Activated CD4-positive, alpha-beta T cell treated with anti-CD3 and anti-CD28 coated beads, Interleukin-2, Interleukin-4, amounts not matched to agents 100 ng/mL and 50 ng/mL, durations not matched to agents 16 hours and 8 hours (primary cell): ENCODE results near the gene FARP1.

Source experiments
- DNase-seq: peaks from one replicate; pipeline ENCODE4 v3.0.0-alpha.2; 2020; ENCODE audit warnings: low spot score

The FARP1 gene, protein sequence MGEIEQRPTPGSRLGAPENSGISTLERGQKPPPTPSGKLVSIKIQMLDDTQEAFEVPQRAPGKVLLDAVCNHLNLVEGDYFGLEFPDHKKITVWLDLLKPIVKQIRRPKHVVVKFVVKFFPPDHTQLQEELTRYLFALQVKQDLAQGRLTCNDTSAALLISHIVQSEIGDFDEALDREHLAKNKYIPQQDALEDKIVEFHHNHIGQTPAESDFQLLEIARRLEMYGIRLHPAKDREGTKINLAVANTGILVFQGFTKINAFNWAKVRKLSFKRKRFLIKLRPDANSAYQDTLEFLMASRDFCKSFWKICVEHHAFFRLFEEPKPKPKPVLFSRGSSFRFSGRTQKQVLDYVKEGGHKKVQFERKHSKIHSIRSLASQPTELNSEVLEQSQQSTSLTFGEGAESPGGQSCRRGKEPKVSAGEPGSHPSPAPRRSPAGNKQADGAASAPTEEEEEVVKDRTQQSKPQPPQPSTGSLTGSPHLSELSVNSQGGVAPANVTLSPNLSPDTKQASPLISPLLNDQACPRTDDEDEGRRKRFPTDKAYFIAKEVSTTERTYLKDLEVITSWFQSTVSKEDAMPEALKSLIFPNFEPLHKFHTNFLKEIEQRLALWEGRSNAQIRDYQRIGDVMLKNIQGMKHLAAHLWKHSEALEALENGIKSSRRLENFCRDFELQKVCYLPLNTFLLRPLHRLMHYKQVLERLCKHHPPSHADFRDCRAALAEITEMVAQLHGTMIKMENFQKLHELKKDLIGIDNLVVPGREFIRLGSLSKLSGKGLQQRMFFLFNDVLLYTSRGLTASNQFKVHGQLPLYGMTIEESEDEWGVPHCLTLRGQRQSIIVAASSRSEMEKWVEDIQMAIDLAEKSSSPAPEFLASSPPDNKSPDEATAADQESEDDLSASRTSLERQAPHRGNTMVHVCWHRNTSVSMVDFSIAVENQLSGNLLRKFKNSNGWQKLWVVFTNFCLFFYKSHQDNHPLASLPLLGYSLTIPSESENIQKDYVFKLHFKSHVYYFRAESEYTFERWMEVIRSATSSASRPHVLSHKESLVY

DNA sequence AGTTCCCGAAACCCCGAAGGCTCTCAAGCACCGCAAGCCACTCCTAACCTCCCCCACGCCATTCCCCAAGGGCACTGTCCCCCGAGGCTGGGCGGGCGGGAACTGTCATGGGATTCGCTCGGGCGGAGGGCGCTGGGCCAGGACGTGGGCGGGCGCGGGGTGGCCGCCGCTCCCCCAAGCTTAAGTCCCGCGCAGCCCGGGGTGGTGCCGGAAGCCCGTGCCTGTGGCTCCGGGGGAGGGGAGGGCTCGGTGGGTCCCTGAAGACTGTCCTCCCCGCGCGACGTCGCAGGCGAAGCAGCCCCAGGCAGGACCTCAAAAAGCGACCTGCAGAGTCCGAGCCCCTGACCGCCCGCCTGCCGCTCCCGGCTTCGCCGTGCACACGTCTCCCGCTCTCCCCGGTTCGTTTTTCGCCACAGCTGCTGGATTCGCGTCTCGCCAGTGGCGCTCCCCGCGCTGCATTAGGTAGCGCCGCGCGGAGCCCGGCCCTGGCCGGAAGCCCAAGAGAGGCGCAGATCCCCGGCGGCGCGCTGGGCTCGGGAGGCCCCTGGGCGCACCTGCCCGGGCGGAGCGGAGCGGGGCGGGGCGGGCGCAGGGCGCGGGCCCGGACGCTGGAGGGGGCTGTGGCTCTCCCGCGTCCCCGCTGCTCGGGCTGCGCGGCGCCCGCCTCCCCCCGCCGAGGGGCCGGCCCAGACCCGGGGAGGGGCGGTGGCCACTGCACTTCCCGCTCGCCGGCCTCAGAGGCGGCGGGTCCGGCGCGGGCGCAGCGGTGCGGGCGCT is at the start of gene FARP1:
TSS of gene FARP1 (plus strand) at position 715 of the 777 bp plus-strand sequence. CDS start 70,149 bp downstream, outside the sequence.
- peak; percentile 11 for DNase-seq

DNA sequence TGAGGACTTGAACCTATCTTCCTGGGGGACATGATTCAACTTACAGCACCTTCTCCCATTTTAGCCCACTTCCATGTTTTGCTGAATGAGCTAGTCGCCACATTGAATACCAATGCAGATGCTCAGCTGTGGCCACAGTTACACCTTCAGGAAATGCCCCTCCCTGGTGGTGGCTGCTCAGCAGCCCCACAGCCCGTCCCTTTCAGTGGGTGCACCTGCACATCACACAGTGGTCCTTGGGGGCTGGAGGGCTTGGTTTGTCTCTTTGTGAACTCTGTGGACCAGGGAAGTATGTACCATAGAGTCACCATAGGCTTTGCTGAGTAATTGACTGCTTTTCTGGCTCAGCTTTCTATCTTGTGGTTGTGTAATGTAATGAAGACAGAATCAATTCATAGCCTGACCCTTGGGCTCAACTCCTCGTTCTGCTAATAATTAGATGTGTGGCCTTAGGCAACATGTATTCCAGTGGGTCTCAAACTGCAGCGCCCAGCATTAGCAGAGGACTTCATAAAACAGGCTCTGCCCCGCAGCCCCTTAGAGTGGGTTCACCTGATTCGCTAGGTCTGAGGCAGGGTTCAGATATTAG is 48.1 kb upstream of the FARP1 start:
- DNase-seq: no peak

DNA sequence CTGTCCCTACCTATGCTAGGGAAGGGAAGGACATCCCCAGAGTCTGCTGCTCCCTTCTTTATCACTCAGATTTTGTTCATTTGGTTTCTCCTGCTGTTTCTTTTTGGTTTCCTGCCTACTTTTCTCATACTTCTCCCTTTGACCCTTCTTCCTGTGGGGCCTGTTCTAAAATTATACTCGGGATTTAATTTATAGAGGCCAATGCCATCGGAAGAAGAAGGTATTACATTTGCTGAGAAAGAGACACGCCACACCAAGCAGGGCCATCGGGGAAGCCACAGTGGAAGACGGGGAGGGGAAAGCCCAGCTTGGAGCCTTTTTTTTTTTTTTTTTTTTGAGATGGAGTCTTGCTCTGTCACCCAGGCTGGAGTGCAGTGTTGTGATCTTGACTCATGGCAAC is 46.8 kb upstream of the FARP1 start:
- DNase-seq: no peak

GRCh38 chr13:98097749-98098148 is 45.1 kb upstream of the FARP1 start:
- no peak for DNase-seq

GRCh38 chr13:98098516-98098915 is 44.4 kb upstream of the FARP1 start:
- no peak for DNase-seq

DNA sequence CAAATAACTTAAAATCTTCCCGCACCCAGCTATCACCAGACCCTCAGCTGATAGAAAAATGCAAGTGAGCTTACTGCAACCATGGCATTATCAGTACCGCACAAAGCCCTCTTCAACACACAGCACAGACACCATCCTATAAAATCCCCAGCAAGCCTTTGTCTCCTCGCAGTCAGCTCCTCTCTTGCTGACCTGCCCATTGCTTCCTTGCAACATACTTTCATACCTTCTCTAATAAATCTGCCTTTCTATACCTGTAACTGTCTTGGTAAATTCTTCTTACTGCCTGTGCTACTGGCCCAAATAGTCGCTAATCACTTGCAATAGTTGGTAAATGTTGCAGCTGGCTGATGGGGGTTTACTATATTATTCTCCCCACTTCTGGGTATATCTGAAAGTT is 43.3 kb upstream of the FARP1 start:
- no peak for DNase-seq

DNA sequence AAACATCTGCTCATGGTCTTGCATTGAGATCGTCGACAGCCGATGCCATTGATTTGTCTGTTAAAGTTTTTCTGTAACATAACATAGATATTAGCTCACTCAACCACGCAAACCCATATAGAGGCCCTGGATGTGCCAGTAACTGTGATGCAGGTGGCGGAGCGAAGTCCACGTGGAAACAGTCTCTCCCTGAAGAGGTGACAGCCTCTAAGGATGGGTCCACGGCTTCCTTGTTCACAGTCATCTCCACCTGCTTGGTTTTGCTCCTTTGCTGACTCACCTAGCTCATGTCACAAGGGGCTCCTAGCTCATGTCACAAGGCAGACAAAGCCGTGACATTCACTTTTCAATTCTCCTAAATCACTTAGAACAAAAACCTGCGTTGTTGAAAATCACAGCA is 42.4 kb upstream of the FARP1 start:
- no peak for DNase-seq

DNA sequence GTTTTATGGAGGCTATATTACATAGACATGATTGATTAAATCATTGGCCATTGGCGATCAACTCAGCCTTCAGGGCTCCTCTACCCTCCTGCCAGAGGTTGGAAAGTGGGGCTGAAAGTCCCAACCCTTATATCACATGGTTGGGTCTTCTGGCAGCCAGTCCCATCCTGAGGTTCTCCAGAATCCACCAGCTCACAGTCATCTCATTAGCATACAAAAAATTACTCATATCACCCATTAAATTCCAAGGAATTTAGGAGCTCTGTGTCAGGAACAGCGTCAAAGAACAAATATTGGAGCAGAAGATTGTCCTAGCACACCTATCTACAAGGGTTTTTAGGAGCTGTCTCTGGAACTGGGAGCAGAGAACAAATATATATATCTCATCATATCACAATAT is 39.4 kb upstream of the FARP1 start:
- DNase-seq: no peak

DNA sequence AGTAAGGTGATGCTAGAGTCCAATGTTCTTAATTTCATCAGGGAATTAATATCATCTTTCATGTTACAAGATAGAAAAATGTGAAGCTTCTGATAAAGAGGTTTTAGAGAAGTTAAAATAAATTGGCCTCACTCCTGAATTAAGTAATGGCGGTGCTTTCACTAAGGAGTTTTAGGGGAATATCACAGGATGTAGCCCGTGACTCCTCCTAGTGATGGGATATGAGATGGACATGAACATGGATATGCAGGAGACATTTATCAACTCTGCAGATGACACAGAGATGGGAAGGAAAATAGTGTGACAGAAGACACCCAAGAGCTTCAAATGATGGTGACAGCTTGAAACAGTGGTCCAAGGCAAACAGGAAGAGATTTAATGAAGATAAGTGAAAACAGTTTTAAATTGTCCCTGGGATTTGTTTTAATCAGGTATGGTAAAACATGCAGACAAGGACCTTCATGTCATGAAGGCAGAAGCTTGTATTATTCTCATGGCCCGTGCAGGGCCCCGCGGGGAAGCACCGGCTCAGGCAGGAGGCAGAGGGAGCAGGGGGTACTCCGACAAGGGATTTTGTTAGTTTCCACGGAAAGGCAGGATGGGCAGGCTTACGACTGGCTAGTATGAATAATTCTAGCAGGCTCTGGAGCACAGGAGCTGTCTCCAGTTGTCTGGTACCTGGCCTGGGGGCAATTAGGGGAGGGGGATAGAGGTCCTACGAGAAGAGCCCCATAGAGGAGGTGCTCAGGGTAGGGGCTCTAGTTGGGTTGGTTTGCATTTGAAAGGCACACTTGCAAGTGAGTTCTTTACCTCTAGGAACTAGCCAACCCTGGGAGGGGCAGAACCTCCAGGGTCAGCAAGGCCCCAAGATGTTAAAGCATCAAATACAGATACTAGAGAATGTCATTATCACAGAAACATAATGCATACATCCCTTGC is 38.7 kb upstream of the FARP1 start:
- no peak for DNase-seq

GRCh38 chr13:98105929-98106336 is 37.0 kb upstream of the FARP1 start:
- no peak for DNase-seq

DNA sequence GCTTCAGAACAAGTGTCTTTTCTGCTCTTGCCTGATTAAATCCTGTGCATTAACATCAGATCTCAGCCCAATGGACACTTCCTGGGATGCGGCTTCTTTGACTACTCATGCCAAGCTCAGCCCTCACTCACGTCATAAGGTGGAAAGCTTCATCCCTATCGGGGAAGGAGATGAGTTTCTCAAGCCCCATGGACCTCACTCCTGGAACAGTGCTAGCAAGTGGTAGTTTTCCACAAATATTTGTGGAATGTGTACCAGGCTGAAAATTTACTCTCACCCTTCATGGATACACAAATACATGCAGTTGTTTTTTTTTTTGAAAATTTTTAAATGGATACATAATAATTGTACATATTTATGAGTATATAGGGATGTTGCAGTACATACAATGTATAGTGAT is 34.6 kb upstream of the FARP1 start:
- no peak for DNase-seq

DNA sequence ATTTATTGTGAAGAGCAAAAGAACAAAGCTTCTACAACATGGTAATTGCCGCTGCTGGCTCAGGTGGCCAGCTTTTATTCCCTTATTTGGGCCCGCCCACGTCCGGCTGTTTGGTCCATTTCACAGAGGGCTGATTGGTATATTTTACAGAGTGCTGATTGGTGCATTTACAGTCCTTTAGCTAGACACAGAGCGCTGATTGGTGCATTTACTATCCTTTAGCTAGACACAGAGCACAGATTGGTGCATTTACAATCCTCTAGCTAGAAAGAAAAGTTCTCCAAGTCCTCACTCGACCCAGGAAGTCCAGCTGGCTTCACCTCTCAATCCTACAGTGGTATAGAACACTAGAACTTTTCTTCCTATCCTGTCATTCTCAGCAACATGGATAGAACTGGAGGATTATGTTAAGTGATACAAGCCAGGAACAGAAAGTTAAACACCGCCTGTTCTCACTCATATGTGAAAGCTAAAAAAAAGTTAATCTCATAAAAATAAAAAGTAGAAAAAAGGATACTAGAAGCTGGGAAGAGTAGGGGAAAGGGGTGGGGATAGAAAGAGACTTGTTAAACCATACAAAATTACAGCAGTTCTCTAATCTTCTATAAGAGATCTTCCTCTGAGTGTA is 33.6 kb upstream of the FARP1 start:
- DNase-seq: no peak

DNA sequence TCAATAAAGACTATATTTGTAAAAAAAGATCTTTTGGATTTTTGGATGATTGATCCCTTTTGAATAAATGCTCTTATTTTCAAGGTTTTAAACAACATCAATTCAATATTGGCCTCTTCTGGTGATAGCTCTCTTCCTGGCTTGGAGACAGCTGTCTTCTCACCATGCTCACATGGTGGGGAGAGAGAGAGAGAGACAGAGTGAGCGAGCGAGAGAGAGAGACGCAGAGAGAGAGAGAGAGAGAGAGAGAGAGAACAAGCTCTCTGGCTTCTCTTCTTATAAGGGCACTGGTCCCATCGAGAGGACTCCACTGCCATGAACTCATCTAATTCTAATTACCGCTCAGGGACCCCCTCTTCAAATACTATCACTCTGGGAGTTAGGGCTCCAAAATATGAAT is 32.1 kb upstream of the FARP1 start:
- no peak for DNase-seq

- no peak for DNase-seq
Measured at GRCh38 chr13:98111168-98112098, 31.5 kb upstream of the FARP1 start.

- DNase-seq: no peak
Measured at GRCh38 chr13:98112456-98112855, 30.4 kb upstream of the FARP1 start.

GRCh38 chr13:98118865-98119264 is 24.0 kb upstream of the FARP1 start:
- no peak for DNase-seq

- no peak for DNase-seq
Measured at GRCh38 chr13:98123176-98123575, 19.7 kb upstream of the FARP1 start.

DNA sequence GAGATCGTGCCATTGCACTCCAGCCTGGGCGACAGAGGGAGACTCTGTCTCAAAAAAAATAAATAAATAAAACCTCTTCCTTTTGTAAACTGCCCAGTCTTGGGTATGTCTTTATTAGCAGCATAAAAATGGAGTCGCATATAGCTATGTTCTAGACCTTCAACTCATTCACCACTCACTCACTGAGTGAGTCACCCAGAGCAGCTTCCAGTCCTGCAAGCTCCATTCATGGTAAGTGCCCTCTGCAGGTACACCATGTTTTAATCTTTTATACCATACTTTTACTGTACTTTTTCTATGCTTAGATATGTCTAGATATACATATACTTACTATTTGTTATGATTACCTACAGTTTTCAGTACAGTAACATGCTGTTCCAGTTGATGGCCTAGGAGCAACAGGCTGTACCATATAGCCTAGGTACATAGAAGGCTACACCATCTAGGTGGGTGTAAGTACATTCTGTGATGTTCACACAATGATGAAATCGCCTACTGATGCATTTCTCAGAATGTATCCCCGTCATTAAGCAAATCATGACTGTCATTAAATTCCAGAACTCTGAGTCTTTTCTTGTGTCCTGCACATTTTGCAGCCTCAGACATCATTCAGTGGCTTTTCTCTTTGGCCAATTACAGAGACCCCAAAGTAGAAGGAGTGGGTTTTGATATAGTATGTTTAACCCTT is 13.7 kb upstream of the FARP1 start:
- DNase-seq: no peak
